ENCODE measurements around the gene SVOP.

- TF ChIP-seq CTCF (IDR thresholded peaks at IDR 0.05) (no peak), POLR2A (IDR thresholded peaks at IDR 0.05) (no peak)
Observed at GRCh38 chr12:108899145-108899544, 121.7 kb downstream of the SVOP start.

Measured in tibial nerve (tissue), 3 donors.